ENCODE results near the gene ARHGEF39.

The ARHGEF39 gene

GRCh38 chr9:35681341-35682002 is 16.5 kb upstream of the ARHGEF39 start:
- no peak overlapping the region for H3K27ac ChIP-seq

GRCh38 chr9:35680331-35681105 is 15.5 kb upstream of the ARHGEF39 start:
- no peak for TF ChIP-seq CTCF (IDR thresholded peaks at IDR 0.05)
- H3K27ac ChIP-seq, result no peak overlapping the region

More at GRCh38 chr9:35681341-35682002, 16.5 kb upstream of the ARHGEF39 start:
- TF ChIP-seq CTCF (IDR thresholded peaks at IDR 0.05) (no peak), ZFX (IDR thresholded peaks at IDR 0.05; ENCODE audit: borderline replicate concordance) (no peak)

- TF ChIP-seq ZFX (IDR thresholded peaks at IDR 0.05; ENCODE audit: borderline replicate concordance) (no peak), CTCF (IDR thresholded peaks at IDR 0.05) (no peak)
- H3K27ac ChIP-seq, result no peak overlapping the region
Measured at GRCh38 chr9:35679766-35680330, 14.9 kb upstream of the ARHGEF39 start.

- TF ChIP-seq ZFX (IDR thresholded peaks at IDR 0.05; ENCODE audit: borderline replicate concordance) (no peak), CTCF (IDR thresholded peaks at IDR 0.05) (no peak)
- no peak overlapping the region for H3K27ac ChIP-seq
Measured at GRCh38 chr9:35679091-35679490, 14.1 kb upstream of the ARHGEF39 start.

- TF ChIP-seq ZFX (IDR thresholded peaks at IDR 0.05; ENCODE audit: borderline replicate concordance) (no peak), CTCF (IDR thresholded peaks at IDR 0.05) (no peak)
- no peak overlapping the region for H3K27ac ChIP-seq
Measured at GRCh38 chr9:35675732-35676392, 10.9 kb upstream of the ARHGEF39 start.

GRCh38 chr9:35675204-35675603 is 10.2 kb upstream of the ARHGEF39 start:
- TF ChIP-seq ZFX (IDR thresholded peaks at IDR 0.05; ENCODE audit: borderline replicate concordance), result no peak
- TF ChIP-seq CTCF (IDR thresholded peaks at IDR 0.05), result no peak
- H3K27ac ChIP-seq, result no peak overlapping the region

All from 22Rv1 (cell line).